G401 (cell line): ENCODE measurements around the gene BIRC7. TPM values are rescaled to one million over a fixed set of nuclear protein-coding genes. Genes with fewer than 3 reads are reported as not detected.

Source experiments
- DNase-seq: peaks from one replicate; pipeline ENCODE4 v3.0.0-alpha.2; 2015; ENCODE audit warnings: low spot score
- in situ Hi-C: cut with HindIII; loops from 2 replicates; pipeline ENCODE4 v1.10.0; 2016; ENCODE audit warnings: low sequenced_read_pairs, mixed read lengths
- total RNA-seq: library from RNA; depleted of rRNA; stranded (reverse); fragments of >200 nt; shearing (Covaris generic); gene quantifications from 2 replicates; pipeline ENCODE4 v1.2.3, GENCODE V29; 2014; rRNA removed

The BIRC7 gene
- total RNA-seq, 1 experiment from 2014 or later: 68.2 TPM

DNA sequence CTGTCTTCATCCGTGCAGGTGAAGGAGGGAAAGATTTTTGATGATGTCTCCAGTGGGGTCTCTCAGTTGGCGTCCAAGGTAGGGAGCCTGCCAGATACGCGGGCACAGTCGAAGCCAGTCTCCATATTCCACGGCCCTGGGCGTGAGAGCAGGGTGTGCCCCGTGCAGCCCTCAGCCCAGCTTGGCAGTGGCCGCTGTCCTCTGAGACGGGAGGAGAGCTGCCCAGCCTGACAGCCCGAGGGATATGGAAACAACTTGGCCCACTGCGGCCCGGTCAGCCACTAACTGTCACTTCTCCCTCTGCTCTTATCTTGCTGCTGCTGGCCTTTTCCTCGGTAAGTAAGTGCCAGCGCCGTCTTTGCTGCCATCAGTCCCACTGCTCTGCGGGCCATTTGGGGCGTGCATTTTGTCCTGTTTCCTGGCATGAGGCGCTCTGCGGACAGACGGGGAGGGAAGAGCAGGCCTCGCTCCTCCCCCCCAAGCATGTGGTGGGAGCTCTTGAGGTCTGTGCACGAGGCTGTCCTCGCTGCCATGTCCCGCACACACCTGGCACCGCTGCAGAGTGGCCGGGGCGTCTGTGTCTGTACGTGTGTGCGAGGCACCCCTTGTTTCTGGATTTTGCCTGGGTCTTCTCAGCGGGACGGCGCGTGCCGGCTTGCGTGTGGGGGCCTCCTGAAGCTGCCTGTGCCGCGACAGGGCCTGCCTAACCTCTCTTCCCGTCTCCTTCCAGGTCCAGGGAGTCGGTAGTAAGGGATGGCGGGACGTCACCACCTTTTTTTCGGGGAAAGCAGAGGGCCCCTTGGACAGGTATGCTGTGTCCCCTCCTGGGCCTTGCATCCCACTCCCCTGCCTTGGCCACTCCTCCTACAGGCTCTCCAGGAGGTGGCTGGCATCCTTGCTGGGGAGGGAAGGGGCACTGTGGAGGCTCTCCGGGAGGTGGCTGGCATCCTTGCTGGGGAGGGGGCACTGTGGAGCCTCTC, 50.2 kb downstream of the BIRC7 start:
- in situ Hi-C loops: loop anchor here (25.0 kb wide), 2 partner anchors 101 to 199 kb away; no protein-coding TSS in a partner anchor
- DNase-seq: no peak

- in situ Hi-C loops: loop anchor here (25.0 kb wide), 2 partner anchors 100 to 200 kb away; no protein-coding TSS in a partner anchor
- no peak for DNase-seq
These were observed 51.3 kb downstream of the BIRC7 start for GRCh38 chr20:63286781-63287696.

DNA sequence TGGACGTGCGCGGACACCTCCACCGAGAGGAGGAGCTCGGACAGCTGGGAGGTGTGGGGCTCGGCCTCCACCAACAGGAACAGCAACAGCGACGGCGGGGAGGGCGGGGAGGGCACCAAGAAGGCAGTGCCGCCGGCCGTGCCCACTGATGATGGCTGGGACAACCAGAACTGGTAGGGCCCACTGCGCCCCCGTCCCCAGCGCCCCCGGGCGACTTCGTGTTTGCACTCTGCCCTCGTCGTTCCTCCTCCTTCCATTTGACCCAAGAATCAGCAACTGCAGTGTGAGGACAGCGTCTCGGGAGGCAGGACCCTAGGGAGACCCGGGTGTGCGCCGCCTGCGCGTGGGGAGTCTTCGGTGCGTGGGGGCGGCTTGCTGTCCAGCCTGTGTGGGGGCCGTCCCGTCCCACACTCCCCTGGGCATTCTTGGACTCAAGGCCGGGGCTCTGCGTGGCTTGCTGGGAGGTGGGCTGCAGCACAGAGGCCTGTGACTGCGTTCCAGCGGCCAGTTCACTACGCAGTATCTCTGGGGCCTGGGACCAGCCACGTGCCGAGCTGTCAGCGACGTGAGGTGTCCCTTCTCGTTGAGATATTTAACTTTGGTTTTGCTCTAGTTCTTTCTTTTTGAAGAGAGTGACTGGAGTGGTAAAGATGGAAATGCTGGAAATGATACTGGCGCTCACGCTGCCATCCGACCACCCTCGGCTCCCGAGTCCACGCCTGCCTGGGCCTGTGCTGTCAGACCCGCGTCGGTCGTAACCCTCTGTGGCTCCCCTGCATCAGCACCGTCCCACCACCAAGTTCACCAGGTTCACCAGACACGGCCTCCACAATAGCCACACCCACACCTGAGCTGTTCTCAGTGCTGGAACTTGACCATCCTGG, 52.2 kb downstream of the BIRC7 start:
- no peak for DNase-seq
- in situ Hi-C loops: loop anchor here (25.0 kb wide), 2 partner anchors 99 to 201 kb away; no protein-coding TSS in a partner anchor

DNA sequence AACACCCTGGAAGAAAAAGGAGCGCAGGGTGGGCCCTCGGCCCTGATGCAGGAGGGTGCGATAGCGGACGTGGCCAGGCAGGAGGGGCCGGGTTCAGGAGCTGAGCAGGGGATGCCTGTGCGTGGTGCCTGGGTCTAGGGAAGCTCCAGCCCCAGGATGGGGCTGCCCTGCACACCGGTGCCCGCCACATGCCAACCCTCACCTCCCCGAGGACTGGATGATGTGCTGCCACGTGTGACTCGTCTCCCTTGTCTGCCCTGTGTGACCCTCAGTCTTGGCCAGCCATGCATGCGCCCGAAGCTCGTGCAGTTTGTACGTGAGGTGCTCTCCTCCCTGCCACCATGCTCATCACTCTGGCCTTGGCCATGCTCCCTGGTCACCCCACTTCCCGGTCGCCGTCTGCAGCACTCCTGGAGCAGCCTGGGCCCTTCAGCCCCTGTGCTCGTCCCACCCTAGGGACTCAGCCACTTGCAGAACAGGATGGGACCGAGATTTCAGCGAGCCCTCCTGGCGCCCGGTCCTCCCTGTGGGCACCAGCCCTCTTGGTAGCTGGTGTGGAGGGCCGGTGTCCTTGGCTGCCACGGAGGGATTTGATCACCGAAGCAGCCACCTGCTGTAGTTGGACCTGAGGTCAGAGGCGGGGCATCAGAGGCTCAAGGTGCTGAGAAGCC, 53.0 kb downstream of the BIRC7 start:
- in situ Hi-C loops: loop anchor here (25.0 kb wide), 2 partner anchors 99 to 201 kb away; no protein-coding TSS in a partner anchor
- no peak for DNase-seq

DNA sequence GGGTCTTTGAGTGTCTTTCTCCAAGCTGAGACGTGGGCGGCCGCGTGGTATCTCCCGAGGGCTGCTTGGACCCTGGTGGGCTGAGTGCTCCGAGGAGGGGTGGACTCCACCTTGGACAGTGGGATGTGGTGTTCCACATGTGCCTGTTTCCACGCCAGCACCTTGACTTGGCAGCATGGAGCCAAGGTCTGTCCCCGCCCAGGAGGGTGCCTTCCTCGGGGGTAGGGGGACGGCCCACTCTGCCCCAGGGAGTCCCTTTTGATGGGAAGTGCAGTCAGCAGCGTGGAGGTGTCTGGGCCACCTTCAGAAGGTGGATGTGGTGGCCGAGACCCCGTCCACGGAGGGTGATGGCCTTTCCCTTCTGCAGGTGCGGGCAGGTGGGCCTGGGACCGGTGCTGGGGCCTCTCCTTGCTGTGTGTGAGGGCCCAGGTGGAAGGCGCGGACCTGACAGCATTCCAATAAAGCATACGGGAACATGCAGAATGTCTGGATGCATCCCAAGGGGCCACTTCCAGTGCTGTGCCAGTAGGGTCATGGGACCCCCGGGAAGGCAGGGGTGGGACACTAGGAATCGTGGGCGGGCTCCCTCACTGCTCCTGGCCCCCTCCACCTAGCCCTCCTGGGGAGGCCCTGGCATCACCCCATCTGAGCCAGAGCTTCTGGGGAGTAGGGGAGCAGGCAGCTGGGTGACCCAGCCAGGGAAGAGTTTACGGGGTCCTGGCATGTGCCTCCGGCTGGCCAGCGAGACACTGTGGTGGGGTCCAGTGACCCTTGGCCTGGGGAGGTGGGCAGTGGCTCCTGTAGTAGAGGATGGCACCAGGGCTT, 53.8 kb downstream of the BIRC7 start:
- in situ Hi-C loops: loop anchor here (25.0 kb wide), 2 partner anchors 98 to 202 kb away; no protein-coding TSS in a partner anchor
- no peak for DNase-seq

Other genes with a start within 250 kb of the BIRC7 start
- gene BHLHE23, start 228.9 kb upstream of the BIRC7 start, total RNA-seq: not detected in 2 replicates
- gene YTHDF1, start 19.8 kb upstream of the BIRC7 start, total RNA-seq: 22.7 and 27.1 TPM in 2 replicates
- 6.8 and 11.3 TPM in 2 replicates for gene NKAIN4, start 18.6 kb downstream of the BIRC7 start, total RNA-seq
- 69.8 and 86.8 TPM in 2 replicates for gene ARFGAP1, start 36.9 kb downstream of the BIRC7 start, total RNA-seq
- not detected in 2 replicates for gene COL20A1, start 57.3 kb downstream of the BIRC7 start, total RNA-seq
- 0.37 and 1.4 TPM in 2 replicates for gene CHRNA4, start 125.4 kb downstream of the BIRC7 start, total RNA-seq
- 133 and 160 TPM in 2 replicates for gene KCNQ2, start 236.8 kb downstream of the BIRC7 start, total RNA-seq